Smooth muscle cell (in vitro differentiated cells): ENCODE data around the gene SP6. TPM values are rescaled to one million over a fixed set of nuclear protein-coding genes. Genes with fewer than 3 reads are reported as not detected.
A peak's percentile ranks its signal among the peaks of the same experiment; 100 is the strongest.

Source experiments
- DNase-seq: peaks from one replicate; lab custom pipeline; 2025; ENCODE audit not compliant: unreplicated experiment; lab: John Stamatoyannopoulos, UW
- H2AFZ ChIP-seq: fragments of 200-600 bp; sonication (generic); 2 replicates; pipeline ENCODE4 v1.6.0; 2016; ENCODE audit warnings: antibody characterized with exemption, low read depth, mild to moderate bottlenecking
- H3F3A ChIP-seq: fragments of 200-600 bp; sonication (generic); 2 replicates; pipeline ENCODE4 v1.6.0; 2017; ENCODE audit warnings: antibody characterized with exemption, low read depth
- H3K27ac ChIP-seq: fragments of 200-600 bp; sonication (generic); 2 replicates; pipeline ENCODE4 v1.5.1; 2016; ENCODE audit warnings: low read depth, mild to moderate bottlenecking
- H3K27me3 ChIP-seq: fragments of 200-600 bp; sonication (generic); 2 replicates; pipeline ENCODE4 v1.6.1; 2016; ENCODE audit warnings: low read depth, mild to moderate bottlenecking
- H3K36me3 ChIP-seq: fragments of 200-600 bp; sonication (generic); 2 replicates; pipeline ENCODE4 v1.5.1; 2016; ENCODE audit warnings: low read depth
- H3K4me1 ChIP-seq: fragments of 200-600 bp; sonication (generic); 2 replicates; pipeline ENCODE4 v1.5.1; 2016; ENCODE audit warnings: low read depth
- H3K4me2 ChIP-seq: fragments of 200-600 bp; sonication (generic); 2 replicates; pipeline ENCODE4 v1.6.0; 2016; ENCODE audit warnings: mild to moderate bottlenecking
- H3K4me3 ChIP-seq: fragments of 200-600 bp; sonication (generic); 2 replicates; pipeline ENCODE4 v1.5.1; 2016; ENCODE audit warnings: mild to moderate bottlenecking
- H3K79me2 ChIP-seq: fragments of 200-600 bp; sonication (generic); 2 replicates; pipeline ENCODE4 v1.6.0; 2016; ENCODE audit warnings: low read depth, mild to moderate bottlenecking
- H3K9ac ChIP-seq: fragments of 200-600 bp; sonication (generic); 2 replicates; pipeline ENCODE4 v1.6.0; 2016; ENCODE audit warnings: low read depth
- H3K9me3 ChIP-seq: fragments of 200-600 bp; sonication (generic); replicated peaks from 2 replicates; pipeline ENCODE4 v1.5.1; 2016; ENCODE audit warnings: low read depth
- H4K20me1 ChIP-seq: fragments of 200-600 bp; sonication (generic); 2 replicates; pipeline ENCODE4 v1.6.0; 2016; ENCODE audit warnings: low read depth
- WGBS: methylation state at CpG from one replicate; pipeline ENCODE4 v1.1.7; 2016; ENCODE audit warnings: low lambda C conversion rate; 5-methylcytosine and 5-hydroxymethylcytosine counted together
- polyA plus RNA-seq: library from polyadenylated mRNA; unstranded; fragments of >200 nt; fragmentation: Nextera tagmentation; extraction: Ambion mirVana; gene quantifications from 2 replicates; pipeline ENCODE4 v1.2.1, GENCODE V29; 2016
- total RNA-seq: library from RNA; depleted of rRNA; stranded (reverse); fragments of >200 nt; gene quantifications from 2 replicates; pipeline ENCODE4 v1.2.3, GENCODE V29; 2014
- TF ChIP-seq, protein P1 (sequence below): fragments of 200-600 bp; sonication (generic); IDR thresholded peaks from 2 replicates; pipeline ENCODE4 v1.5.1; 2017; ENCODE audit warnings: borderline replicate concordance, mild to moderate bottlenecking, antibody characterized with exemption; ENCODE audit not compliant: insufficient read depth, poor library complexity, severe bottlenecking

SP6 gene
- total and polyA plus RNA-seq, 2 experiments from 2014 or later: 9.3 to 10.7 TPM

DNA sequence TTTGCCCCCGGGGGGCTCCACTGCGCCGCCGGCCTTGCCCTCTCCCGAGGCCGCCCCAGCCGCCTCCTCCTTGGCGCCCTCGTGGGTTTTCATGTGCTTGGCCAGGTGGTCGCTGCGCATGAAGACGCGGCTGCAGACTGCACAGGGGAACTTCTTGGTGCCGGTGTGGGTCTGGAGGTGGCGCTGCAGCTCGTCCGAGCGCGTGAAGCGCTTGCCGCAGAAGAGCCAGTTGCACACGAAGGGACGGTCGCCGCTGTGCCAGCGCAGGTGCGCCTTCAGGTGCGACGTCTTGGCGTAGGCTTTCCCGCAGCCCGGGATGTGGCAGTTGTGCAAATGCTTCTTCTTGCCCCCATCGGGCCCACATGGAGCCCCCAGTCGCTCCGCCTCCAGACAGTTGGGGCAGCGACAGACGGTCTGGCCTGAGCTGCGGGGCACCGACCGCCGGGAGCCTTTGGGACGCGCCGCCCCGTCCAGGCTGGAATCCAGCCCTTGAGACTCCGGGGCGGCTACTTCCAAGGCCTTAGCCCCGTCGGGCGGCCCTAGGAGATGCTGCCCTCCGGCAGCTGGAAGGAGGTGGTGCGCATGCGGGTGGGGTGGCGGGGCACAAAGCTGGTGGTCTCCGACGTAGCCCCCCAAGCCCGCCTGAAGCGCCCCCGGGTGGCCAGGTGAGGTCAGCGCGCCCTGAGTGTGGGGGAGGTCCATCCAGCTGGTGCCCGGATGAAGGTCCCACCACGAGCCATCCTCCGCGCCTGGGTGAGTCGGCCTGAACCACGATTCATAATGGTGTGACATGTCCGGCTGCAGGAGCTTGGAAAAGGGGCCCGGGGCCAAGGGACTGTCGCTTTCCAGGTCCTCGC lies 3.4 kb downstream of the SP6 start:
- Histone ChIP-seq H3K79me2 (peaks cover 47% of the 10 kb centered on the region), H4K20me1 (peaks cover 44% of the 10 kb centered on the region), H3K4me2 (peak overlapping the region; percentile 93), H3K9me3 (no peaks in the 10 kb centered on the region), H3K27me3 (no peaks in the 10 kb centered on the region), H3K4me3 (peak overlapping the region; percentile 34), H2AFZ (no peak overlapping the region), H3K36me3 (no peaks in the 10 kb centered on the region), H3K27ac (no peak overlapping the region), H3K4me1 (peaks cover 44% of the 10 kb centered on the region), H3F3A (peaks cover 8% of the 10 kb centered on the region), H3K9ac (no peak overlapping the region)
- WGBS: 22% methylated on average over 68 of the region's 71 CpGs
- DNase-seq: no peak
- TF ChIP-seq, protein P1, sequence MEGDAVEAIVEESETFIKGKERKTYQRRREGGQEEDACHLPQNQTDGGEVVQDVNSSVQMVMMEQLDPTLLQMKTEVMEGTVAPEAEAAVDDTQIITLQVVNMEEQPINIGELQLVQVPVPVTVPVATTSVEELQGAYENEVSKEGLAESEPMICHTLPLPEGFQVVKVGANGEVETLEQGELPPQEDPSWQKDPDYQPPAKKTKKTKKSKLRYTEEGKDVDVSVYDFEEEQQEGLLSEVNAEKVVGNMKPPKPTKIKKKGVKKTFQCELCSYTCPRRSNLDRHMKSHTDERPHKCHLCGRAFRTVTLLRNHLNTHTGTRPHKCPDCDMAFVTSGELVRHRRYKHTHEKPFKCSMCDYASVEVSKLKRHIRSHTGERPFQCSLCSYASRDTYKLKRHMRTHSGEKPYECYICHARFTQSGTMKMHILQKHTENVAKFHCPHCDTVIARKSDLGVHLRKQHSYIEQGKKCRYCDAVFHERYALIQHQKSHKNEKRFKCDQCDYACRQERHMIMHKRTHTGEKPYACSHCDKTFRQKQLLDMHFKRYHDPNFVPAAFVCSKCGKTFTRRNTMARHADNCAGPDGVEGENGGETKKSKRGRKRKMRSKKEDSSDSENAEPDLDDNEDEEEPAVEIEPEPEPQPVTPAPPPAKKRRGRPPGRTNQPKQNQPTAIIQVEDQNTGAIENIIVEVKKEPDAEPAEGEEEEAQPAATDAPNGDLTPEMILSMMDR: peak; percentile 38

DNA sequence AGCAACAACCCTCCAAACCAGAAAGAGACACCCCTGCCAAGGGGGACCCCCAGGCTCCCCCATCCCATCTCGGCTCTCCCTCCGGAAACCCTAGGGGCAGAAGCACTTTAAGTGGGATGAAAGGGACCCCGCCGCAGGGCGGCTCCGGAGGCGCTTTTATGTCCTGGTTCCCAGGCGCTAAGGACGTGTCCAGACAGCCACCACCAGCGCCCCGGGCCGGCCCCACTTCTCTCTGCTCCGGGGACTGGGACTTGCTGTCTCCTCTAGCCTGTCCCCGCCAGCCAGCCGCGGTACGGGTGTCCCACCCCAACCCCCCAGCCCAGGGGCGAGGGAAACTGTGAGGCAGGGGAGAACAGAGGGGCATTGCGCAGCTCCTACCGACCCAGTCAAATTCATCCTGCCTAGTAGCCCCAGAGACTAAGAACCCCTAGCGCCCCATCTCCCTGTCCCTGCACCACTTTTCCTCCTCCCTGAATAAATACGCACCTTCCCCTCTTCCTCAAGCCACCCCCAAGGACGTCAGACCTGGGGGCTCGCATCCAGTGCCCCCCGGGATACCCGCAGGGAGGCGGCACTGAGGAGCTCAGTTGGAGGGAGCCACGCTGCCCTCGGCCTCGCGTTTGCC lies 4.1 kb downstream of the SP6 start:
- Histone ChIP-seq H3K4me3 (peak overlapping the region; percentile 34), H2AFZ (no peak overlapping the region), H3F3A (peaks cover 12% of the 10 kb centered on the region), H3K27me3 (no peaks in the 10 kb centered on the region), H3K9me3 (no peaks in the 10 kb centered on the region), H3K9ac (no peak overlapping the region), H4K20me1 (peaks cover 44% of the 10 kb centered on the region), H3K27ac (no peak overlapping the region), H3K4me2 (peak overlapping the region; percentile 93), H3K79me2 (peaks cover 47% of the 10 kb centered on the region), H3K4me1 (peaks cover 38% of the 10 kb centered on the region), H3K36me3 (no peaks in the 10 kb centered on the region)
- WGBS: 10% methylated on average over 24 of the region's 31 CpGs
- no peak for DNase-seq
- TF ChIP-seq, protein P1: no peak

DNA sequence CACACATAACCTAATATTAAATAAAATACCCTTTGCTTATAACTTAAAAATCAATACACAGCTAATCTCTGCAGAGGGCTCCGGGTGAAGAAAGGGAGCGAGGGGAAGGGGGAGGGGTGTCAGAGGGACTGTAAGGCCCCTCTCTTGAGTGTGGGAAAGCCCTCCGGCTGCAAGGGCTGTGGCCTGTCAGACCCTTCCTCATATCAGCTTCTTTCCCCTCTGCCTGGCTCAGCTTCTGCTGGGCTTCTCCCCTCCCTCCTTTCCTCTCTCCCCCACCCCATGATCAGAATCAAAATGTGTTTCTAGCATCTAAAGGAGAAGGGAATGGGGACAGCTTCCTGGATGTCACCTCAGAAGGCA lies 5.3 kb downstream of the SP6 start:
- Histone ChIP-seq H3K36me3 (no peaks in the 10 kb centered on the region), H3K9me3 (no peaks in the 10 kb centered on the region), H3F3A (peaks cover 12% of the 10 kb centered on the region), H3K4me3 (no peak overlapping the region), H4K20me1 (peaks cover 44% of the 10 kb centered on the region), H3K4me2 (peak overlapping the region; percentile 93), H3K27ac (no peak overlapping the region), H3K9ac (no peak overlapping the region), H3K27me3 (no peaks in the 10 kb centered on the region), H3K4me1 (peaks cover 33% of the 10 kb centered on the region), H3K79me2 (peaks cover 46% of the 10 kb centered on the region), H2AFZ (no peak overlapping the region)
- TF ChIP-seq, protein P1: no peak
- 81% methylated on average over 3 of the region's 3 CpGs for WGBS
- no peak for DNase-seq
